ENCODE results near the gene ZNF536. TPM values are rescaled to one million over a fixed set of nuclear protein-coding genes. Genes with fewer than 3 reads are reported as not detected.
"Not testable (repeated sequence)": the region's sequence is repeated elsewhere in the genome, so short reads cannot be mapped to it uniquely, and the experiment has no call there.

ZNF536 gene
- total RNA-seq, 2 experiments from 2014 or later: not detected

DNA sequence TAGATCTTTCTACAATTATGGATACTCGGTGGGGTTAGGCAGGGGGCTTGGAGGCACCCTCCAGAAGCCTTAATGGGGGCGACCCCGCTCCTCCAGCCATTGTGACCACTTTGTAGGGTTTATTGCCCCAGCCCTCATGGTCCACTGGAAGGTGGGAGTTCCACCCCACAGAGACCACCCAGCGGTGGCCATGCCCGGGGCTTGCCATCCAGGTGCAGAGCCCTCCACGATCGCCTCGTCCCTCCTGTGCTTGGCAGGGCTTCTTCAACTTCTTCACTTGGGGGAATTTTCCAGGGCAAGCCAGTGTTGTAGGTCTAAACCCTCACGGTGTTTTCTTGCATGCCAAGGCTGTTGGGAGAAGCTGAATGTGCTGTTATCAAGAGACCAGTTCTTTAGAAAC lies 16.1 kb downstream of the ZNF536 start:
- Mint-ChIP-seq H3K36me3 (ENCODE audit: low read depth) (no peaks in the 10 kb centered on the region), H3K27ac (no peak overlapping the region), H3K9me3 (no peaks in the 10 kb centered on the region), H3K4me3 (no peak overlapping the region), H3K4me1 (ENCODE audit: low read depth) (no peaks in the 10 kb centered on the region), H3K27me3 (ENCODE audit: low read depth) (peaks cover 3% of the 10 kb centered on the region)
- no peak for DNase-seq
- intact Hi-C loops (cut with micrococcal nuclease): no loop called here
- CTCF ChIA-PET: no interaction called here

DNA sequence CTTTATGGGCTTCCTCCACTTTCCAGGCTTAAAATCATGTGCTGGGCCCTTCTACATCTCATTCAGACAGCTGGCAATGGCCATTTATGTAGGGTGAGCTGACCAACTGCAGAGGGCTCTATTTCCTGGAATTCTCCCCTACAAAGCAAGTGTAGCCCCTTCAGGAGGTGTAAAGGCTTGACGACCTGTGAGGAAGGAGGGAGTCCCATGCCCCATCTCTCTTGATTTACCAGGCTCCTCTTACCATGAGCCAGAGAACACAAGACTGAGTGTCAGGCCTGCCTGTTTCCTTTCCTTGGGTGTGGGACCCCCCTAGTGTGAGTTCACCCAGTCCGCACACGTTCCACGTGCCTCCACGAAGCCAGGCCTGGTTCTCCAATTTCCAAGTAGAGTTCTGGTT lies 16.6 kb downstream of the ZNF536 start:
- H3K36me3 Mint-ChIP-seq (ENCODE audit: low read depth): no peaks in the 10 kb centered on the region
- DNase-seq: no peak
- intact Hi-C loops (cut with micrococcal nuclease): no loop called here
- CTCF ChIA-PET: no interaction called here
- no peak overlapping the region for H3K4me3 Mint-ChIP-seq
- H3K4me1 Mint-ChIP-seq (ENCODE audit: low read depth): no peaks in the 10 kb centered on the region
- H3K27me3 Mint-ChIP-seq (ENCODE audit: low read depth): peaks cover 8% of the 10 kb centered on the region
- no peak overlapping the region for H3K27ac Mint-ChIP-seq
- no peaks in the 10 kb centered on the region for H3K9me3 Mint-ChIP-seq

DNA sequence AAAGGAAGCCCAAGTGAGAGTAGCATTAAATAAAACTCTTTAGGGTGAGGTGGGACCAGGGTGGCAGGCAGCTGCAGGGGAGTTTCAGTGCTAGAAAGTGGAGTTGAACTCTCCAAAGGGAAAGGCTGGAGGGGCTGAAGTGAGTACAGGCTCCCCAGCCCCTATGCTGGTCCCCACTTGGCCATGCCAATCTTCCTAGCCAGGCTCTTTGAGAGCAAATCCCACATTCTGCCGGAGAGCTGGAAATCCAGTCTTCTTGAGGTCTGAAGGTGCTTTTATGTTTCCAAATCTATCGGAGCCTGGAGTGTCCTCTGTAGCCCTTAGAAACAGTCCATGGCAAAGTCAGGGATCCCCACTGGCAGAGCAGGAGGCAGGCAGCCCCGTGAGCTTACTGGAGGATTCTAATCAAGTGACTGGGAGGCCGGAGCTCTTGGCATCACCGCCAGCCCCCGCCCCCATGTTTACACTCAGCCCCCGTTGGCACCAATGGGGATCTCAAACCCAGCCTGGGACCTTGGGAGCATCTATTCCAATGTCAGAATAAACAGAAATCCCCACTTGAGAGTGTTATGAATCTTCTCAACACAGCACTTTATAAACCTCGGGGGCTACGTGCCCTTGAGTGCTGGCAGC lies 18.3 kb downstream of the ZNF536 start:
- H3K4me3 Mint-ChIP-seq: no peak overlapping the region
- intact Hi-C loops (cut with micrococcal nuclease): no loop called here
- H3K27ac Mint-ChIP-seq: no peak overlapping the region
- H3K36me3 Mint-ChIP-seq (ENCODE audit: low read depth): no peaks in the 10 kb centered on the region
- peaks cover 8% of the 10 kb centered on the region for H3K27me3 Mint-ChIP-seq (ENCODE audit: low read depth)
- CTCF ChIA-PET: no interaction called here
- DNase-seq: no peak
- H3K4me1 Mint-ChIP-seq (ENCODE audit: low read depth): no peaks in the 10 kb centered on the region
- H3K9me3 Mint-ChIP-seq: no peaks in the 10 kb centered on the region

DNA sequence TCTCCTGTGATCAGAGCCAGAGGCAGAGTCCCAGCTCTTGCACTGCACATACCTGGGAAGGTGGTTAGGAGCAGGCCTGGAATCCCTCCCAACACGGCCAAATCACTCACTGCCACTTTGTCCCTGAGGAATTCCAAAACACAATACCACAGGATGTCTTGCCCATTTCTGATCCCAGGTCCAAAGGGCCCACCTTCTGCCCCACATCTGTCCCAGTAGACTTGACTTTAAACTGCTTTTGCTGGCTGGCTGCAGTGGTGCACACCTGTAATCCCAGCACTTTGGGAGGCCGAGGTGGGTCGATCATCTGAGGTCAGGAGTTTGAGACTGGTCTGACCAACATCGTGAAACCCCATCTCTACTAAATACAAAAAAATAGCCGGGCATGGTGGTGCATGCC lies 18.9 kb downstream of the ZNF536 start:
- H3K4me3 Mint-ChIP-seq: no peak overlapping the region
- no peak overlapping the region for H3K27ac Mint-ChIP-seq
- CTCF ChIA-PET: no interaction called here
- H3K9me3 Mint-ChIP-seq: no peaks in the 10 kb centered on the region
- intact Hi-C loops (cut with micrococcal nuclease): no loop called here
- DNase-seq: no peak
- no peaks in the 10 kb centered on the region for H3K36me3 Mint-ChIP-seq (ENCODE audit: low read depth)
- H3K27me3 Mint-ChIP-seq (ENCODE audit: low read depth): peaks cover 8% of the 10 kb centered on the region
- no peaks in the 10 kb centered on the region for H3K4me1 Mint-ChIP-seq (ENCODE audit: low read depth)

DNA sequence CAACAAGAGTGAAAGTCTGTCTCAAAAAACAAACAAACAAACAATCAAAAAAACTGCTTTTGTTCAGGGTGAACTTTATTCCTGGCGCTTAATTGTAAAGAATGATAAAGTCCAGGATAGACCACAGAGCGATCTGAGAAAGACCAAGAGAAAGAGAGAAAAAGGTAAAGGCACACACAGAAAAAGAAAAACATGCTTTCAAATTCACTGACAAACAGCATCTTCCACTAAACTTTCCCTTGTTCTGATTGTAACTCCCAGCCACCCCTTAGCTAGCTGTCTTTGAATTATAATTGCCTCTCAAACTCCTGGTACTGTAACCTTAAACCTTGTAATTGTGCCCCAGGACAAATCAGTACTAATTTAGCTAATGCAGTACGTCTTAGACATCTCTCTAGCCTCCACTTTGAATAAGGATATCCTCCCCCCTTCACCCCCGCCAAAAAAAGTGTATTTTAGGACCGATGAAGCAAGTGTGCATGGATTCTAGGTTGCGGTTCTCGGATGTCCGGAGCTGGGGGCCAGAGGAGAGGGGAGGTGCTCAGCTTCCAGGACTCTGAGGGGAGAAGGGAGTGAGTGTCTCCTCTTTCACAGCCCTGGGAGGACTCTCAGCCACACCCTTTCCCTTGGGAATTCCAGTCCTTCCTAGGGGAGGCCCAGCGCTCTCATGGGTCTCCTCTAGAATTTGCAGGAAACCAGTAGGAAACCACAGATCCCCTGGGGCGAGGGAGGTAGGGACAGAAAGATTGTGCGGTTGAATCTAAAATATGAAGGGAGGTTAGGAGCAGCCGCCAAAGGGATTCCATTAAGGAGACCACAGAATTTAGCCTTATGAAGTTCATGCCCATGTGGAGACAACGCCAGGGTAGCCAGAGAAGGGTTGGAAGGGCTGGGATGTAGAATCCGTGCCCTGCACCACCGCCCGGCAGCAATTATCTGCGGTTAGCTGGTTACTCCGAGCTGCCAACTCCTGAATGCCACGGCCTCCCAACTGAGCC lies 19.7 kb downstream of the ZNF536 start:
- Mint-ChIP-seq H3K4me1 (ENCODE audit: low read depth) (no peaks in the 10 kb centered on the region), H3K4me3 (no peak overlapping the region), H3K27me3 (ENCODE audit: low read depth) (peaks cover 8% of the 10 kb centered on the region), H3K27ac (no peak overlapping the region), H3K9me3 (no peaks in the 10 kb centered on the region), H3K36me3 (ENCODE audit: low read depth) (no peaks in the 10 kb centered on the region)
- DNase-seq: no peak
- CTCF ChIA-PET: no interaction called here
- intact Hi-C loops (cut with micrococcal nuclease): no loop called here

DNA sequence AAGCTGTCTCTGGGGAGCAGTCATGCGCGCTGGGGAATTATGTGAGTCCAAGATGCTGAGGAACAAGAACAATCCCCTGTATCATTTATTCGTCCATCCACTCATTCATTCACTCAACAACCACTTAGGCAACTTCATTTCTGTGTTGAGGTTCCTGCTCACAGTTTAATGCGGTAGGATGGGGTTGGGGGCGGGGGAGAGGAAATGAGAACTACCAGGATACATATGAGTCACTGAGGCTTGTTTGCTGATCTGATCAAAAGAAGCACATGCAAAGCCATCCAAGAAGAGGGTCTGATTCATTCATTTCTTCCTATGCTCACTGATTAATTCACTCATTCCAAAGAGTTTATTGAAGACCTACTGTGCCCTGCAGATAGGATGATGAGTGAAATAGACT lies 20.9 kb downstream of the ZNF536 start:
- Mint-ChIP-seq H3K36me3 (ENCODE audit: low read depth) (no peaks in the 10 kb centered on the region), H3K9me3 (no peaks in the 10 kb centered on the region), H3K4me3 (no peak overlapping the region), H3K4me1 (ENCODE audit: low read depth) (no peaks in the 10 kb centered on the region), H3K27me3 (ENCODE audit: low read depth) (peaks cover 8% of the 10 kb centered on the region), H3K27ac (no peak overlapping the region)
- intact Hi-C loops (cut with micrococcal nuclease): no loop called here
- CTCF ChIA-PET: no interaction called here
- DNase-seq: peak; percentile 24

DNA sequence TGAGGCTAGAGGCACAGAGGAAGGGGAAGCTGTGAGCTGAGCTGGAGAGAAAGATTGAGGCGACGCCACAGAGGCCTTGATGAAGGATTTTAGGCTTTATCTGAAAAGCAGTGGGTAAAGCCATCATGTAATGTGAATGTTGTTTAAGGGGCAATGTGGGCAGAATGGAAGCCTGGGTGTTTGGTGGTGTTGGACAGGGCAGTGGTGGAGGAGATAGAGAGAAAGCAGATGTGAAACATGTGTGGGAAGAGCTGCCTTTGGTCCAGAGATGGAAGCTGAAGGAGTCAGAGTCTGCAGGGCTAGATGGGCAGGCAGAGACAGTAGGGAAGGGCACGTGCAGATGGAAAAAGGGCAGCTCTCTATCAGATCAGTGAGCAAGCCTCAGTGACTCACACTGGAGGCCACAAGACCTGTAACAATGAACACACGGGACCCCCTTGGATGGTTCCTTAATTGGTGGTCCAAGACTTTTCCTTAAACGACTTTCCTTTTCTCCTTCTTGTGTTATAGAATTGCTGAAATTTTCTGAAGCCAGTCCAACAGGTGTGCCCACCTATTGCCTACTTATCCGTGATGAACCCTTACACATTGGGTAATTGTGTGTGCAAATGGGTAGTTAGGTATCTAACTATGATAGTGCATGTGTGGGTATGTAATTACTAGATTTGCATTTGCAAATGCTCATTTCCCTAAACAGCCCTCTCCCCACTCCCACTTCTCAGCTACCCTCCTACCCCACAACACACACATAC lies 21.7 kb downstream of the ZNF536 start:
- Mint-ChIP-seq H3K27me3 (ENCODE audit: low read depth) (peaks cover 10% of the 10 kb centered on the region), H3K4me3 (no peak overlapping the region), H3K27ac (no peak overlapping the region), H3K4me1 (ENCODE audit: low read depth) (no peaks in the 10 kb centered on the region), H3K9me3 (no peaks in the 10 kb centered on the region), H3K36me3 (ENCODE audit: low read depth) (no peaks in the 10 kb centered on the region)
- DNase-seq: no peak
- CTCF ChIA-PET: no interaction called here
- intact Hi-C loops (cut with micrococcal nuclease): no loop called here

DNA sequence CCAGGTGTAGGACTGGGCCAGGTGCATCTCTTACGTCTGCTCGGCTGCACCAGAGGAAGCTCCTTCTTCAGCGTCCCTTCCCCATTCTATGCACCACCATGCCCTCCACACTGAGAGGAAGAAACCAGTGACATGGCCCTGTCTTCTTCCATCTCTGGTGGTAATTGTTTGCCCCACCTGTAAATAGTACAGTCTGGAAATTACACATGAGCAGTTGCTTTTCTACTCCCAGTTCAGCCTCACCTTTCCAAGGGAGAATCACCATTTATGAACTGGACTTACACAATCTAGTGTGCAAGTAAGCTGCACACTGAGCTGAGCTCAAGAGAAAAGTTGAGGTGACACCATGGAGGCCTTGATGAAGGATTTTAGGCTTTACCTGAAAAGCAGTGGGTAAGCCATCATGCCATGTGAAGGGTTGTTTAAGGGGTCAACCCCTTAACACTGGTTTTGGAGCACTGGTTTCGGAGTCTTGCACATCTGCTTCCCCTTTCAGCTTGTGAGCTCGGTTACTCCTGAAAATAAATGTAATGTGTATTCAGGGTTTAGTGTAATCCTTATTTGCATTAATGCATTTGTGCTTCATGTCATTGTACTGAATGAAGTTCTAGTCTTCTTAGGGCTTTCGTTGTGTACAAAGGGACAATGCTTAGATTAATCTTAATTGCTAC lies 22.4 kb downstream of the ZNF536 start:
- Mint-ChIP-seq H3K9me3 (no peaks in the 10 kb centered on the region), H3K4me1 (ENCODE audit: low read depth) (no peaks in the 10 kb centered on the region), H3K27ac (no peak overlapping the region), H3K36me3 (ENCODE audit: low read depth) (no peaks in the 10 kb centered on the region), H3K27me3 (ENCODE audit: low read depth) (peaks cover 10% of the 10 kb centered on the region), H3K4me3 (no peak overlapping the region)
- intact Hi-C loops (cut with micrococcal nuclease): no loop called here
- no peak for DNase-seq
- CTCF ChIA-PET: no interaction called here

DNA sequence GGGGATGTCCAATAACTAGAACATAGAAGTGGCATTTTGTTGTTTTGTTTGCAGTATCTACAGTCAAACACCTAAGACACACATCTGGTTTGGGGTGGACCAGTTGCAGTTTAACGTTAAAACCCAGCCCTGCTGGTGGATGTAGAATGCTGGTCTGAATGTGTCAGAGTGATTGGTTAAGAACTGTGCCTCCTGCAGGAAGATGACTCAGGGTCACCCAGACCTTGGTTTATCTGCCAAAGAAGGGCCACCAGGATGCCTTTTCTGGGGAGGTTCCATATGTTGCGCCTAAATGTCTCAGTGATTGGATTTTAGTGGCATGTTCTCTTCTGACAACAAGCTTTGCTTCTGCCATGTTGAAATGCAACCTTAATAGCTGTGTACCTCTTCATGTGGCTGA lies 23.1 kb downstream of the ZNF536 start:
- no peak for DNase-seq
- Mint-ChIP-seq H3K36me3 (ENCODE audit: low read depth) (no peaks in the 10 kb centered on the region), H3K27ac (no peak overlapping the region), H3K4me3 (no peak overlapping the region), H3K4me1 (ENCODE audit: low read depth) (no peaks in the 10 kb centered on the region), H3K27me3 (ENCODE audit: low read depth) (peaks cover 10% of the 10 kb centered on the region), H3K9me3 (no peaks in the 10 kb centered on the region)
- CTCF ChIA-PET: no interaction called here
- intact Hi-C loops (cut with micrococcal nuclease): no loop called here

DNA sequence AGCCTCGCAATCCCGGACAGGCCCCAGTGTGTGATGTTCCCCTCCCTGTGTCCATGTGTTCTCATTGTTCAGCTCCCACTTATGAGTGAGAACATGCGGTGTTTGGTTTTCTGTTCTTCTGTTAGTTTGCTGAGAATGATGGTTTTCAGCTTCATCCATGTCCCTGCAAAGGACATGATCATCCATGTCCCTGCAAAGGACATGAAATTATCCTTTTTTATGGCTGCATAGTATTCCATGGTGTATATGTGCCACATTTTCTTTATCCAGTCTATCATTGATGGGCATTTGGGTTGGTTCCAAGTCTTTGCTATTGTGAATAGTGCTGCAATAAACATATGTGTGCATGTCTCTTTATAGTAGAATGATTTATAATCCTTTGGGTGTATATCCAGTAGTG lies 26.4 kb downstream of the ZNF536 start:
- intact Hi-C loops (cut with micrococcal nuclease); H3K4me3 Mint-ChIP-seq; H3K4me1 Mint-ChIP-seq (ENCODE audit: low read depth); CTCF ChIA-PET; H3K9me3 Mint-ChIP-seq; H3K27me3 Mint-ChIP-seq (ENCODE audit: low read depth); H3K36me3 Mint-ChIP-seq (ENCODE audit: low read depth); DNase-seq; H3K27ac Mint-ChIP-seq: not testable (repeated sequence)

DNA sequence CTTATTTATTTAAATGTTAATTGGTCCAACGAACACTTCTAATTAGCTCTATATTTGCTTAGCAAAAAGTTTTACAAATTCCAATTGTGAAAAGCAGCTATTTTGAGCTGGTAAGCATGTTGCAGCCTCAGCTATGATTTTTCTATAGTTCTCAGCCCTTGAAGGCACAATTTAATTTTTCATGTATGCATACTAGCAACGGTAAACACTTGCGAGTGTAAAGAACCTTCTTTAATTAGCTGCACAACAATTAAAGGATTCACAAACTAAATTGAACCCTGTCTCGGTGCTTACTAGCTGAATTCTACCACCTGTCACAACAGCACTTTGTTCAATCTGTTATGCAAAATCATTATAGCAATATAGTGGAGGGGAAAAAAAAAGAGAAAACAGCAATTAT lies 29.8 kb downstream of the ZNF536 start:
- no peaks in the 10 kb centered on the region for H3K9me3 Mint-ChIP-seq
- no peaks in the 10 kb centered on the region for H3K36me3 Mint-ChIP-seq (ENCODE audit: low read depth)
- no peak for DNase-seq
- no peaks in the 10 kb centered on the region for H3K4me1 Mint-ChIP-seq (ENCODE audit: low read depth)
- H3K27me3 Mint-ChIP-seq (ENCODE audit: low read depth): peaks cover 3% of the 10 kb centered on the region
- no peak overlapping the region for H3K27ac Mint-ChIP-seq
- intact Hi-C loops (cut with micrococcal nuclease): loop anchor here (10.0 kb wide), 1 partner anchor 177 kb away; no protein-coding TSS in a partner anchor
- no peak overlapping the region for H3K4me3 Mint-ChIP-seq
- CTCF ChIA-PET: interaction anchor here (0.6 kb wide), 1 partner anchor 20 kb away, joined by 4 read pairs; no protein-coding TSS in a partner anchor
